ENCODE data around the gene HS1BP3. TPM values are rescaled to one million over a fixed set of nuclear protein-coding genes. Genes with fewer than 3 reads are reported as not detected.

HS1BP3 gene
- total RNA-seq, 1 donor from 2014 or later = 10.0 TPM

- no peak overlapping the region for H2AFZ ChIP-seq (replicated peaks)
- H3K27ac ChIP-seq = no peak overlapping the region
- H3K27me3 ChIP-seq = peaks cover 53% of the 10 kb centered on the region
- H3F3A ChIP-seq (ENCODE audit: low read depth) = no peaks in the 10 kb centered on the region
- no peaks in the 10 kb centered on the region for H3K9me3 ChIP-seq (ENCODE audit: low read depth)
- H3K36me3 ChIP-seq = no peaks in the 10 kb centered on the region
- Mint-ChIP-seq H3K4me1 (peaks cover 59% of the 10 kb centered on the region), H3K27me3 (ENCODE audit: insufficient read depth, low read depth) (peaks cover 10% of the 10 kb centered on the region), H3K9me3 (no peaks in the 10 kb centered on the region), H3K36me3 (no peaks in the 10 kb centered on the region), H3K4me3 (no peak overlapping the region), H3K27ac (peak overlapping the region; percentile 94)
- DNase-seq (ENCODE audit: low spot score) = no peak
- no peaks in the 10 kb centered on the region for H3K79me2 ChIP-seq (ENCODE audit: low read depth)
- H3K4me1 ChIP-seq = peaks cover 11% of the 10 kb centered on the region
- no peak overlapping the region for H3K4me3 ChIP-seq
- TF ChIP-seq EZH2 (IDR thresholded peaks at IDR 0.05) (no peak), EZH2phosphoT487 (IDR thresholded peaks at IDR 0.05) (no peak), CTCF (IDR thresholded peaks at IDR 0.05) (no peak)
- H3K4me2 ChIP-seq = no peak overlapping the region
- H3K9ac ChIP-seq = no peak overlapping the region
- peaks cover 4% of the 10 kb centered on the region for H4K20me1 ChIP-seq (ENCODE audit: low read depth)
Measured at GRCh38 chr2:20569464-20570223, 81.3 kb downstream of the HS1BP3 start.

- peaks cover 11% of the 10 kb centered on the region for H3K4me1 ChIP-seq
- H3F3A ChIP-seq (ENCODE audit: low read depth) = no peaks in the 10 kb centered on the region
- peaks cover 12% of the 10 kb centered on the region for H3K27me3 Mint-ChIP-seq (ENCODE audit: insufficient read depth, low read depth)
- no peak overlapping the region for H3K4me2 ChIP-seq
- no peak overlapping the region for H3K27ac ChIP-seq
- TF ChIP-seq CTCF (IDR thresholded peaks at IDR 0.05) = no peak
- TF ChIP-seq EZH2 (IDR thresholded peaks at IDR 0.05) = no peak
- no peak for TF ChIP-seq EZH2phosphoT487 (IDR thresholded peaks at IDR 0.05)
- no peak overlapping the region for H2AFZ ChIP-seq (replicated peaks)
- no peaks in the 10 kb centered on the region for H3K36me3 Mint-ChIP-seq
- peaks cover 62% of the 10 kb centered on the region for H3K27me3 ChIP-seq
- peaks cover 57% of the 10 kb centered on the region for H3K4me1 Mint-ChIP-seq
- H3K9me3 Mint-ChIP-seq = no peaks in the 10 kb centered on the region
- H3K4me3 ChIP-seq = no peak overlapping the region
- H3K4me3 Mint-ChIP-seq = peak overlapping the region; percentile 13
- H3K9me3 ChIP-seq (ENCODE audit: low read depth) = no peaks in the 10 kb centered on the region
- no peaks in the 10 kb centered on the region for H3K79me2 ChIP-seq (ENCODE audit: low read depth)
- DNase-seq (ENCODE audit: low spot score) = no peak
- no peaks in the 10 kb centered on the region for H3K36me3 ChIP-seq
- peaks cover 4% of the 10 kb centered on the region for H4K20me1 ChIP-seq (ENCODE audit: low read depth)
- peak overlapping the region; percentile 98 for H3K27ac Mint-ChIP-seq
- no peak overlapping the region for H3K9ac ChIP-seq
Measured at GRCh38 chr2:20568501-20569463, 82.1 kb downstream of the HS1BP3 start.

GRCh38 chr2:20567926-20568179, 83.0 kb downstream of the HS1BP3 start:
- Histone ChIP-seq H3K4me2 (peak overlapping the region; percentile 14), H3K4me1 (peaks cover 12% of the 10 kb centered on the region), H3K9ac (no peak overlapping the region), H2AFZ (replicated peaks) (no peak overlapping the region), H3K27me3 (peaks cover 66% of the 10 kb centered on the region), H3K36me3 (no peaks in the 10 kb centered on the region), H4K20me1 (ENCODE audit: low read depth) (peaks cover 4% of the 10 kb centered on the region), H3F3A (ENCODE audit: low read depth) (no peaks in the 10 kb centered on the region), H3K27ac (no peak overlapping the region), H3K4me3 (no peak overlapping the region), H3K9me3 (ENCODE audit: low read depth) (no peaks in the 10 kb centered on the region), H3K79me2 (ENCODE audit: low read depth) (no peaks in the 10 kb centered on the region)
- H3K27me3 Mint-ChIP-seq (ENCODE audit: insufficient read depth, low read depth) = peaks cover 15% of the 10 kb centered on the region
- H3K36me3 Mint-ChIP-seq = no peaks in the 10 kb centered on the region
- H3K27ac Mint-ChIP-seq = peak overlapping the region; percentile 98
- H3K4me1 Mint-ChIP-seq = peaks cover 60% of the 10 kb centered on the region
- no peaks in the 10 kb centered on the region for H3K9me3 Mint-ChIP-seq
- TF ChIP-seq EZH2 (IDR thresholded peaks at IDR 0.05) (no peak), CTCF (IDR thresholded peaks at IDR 0.05) (no peak), EZH2phosphoT487 (IDR thresholded peaks at IDR 0.05) (no peak)
- no peak for DNase-seq (ENCODE audit: low spot score)
- peak overlapping the region; percentile 13 for H3K4me3 Mint-ChIP-seq

Other genes starting within 250 kb of the HS1BP3 start
- 16.1 and 28.7 TPM in 2 replicates for gene RHOB, start 204.0 kb downstream of the HS1BP3 start, total RNA-seq (ENCODE audit: low replicate concordance)
- not detected in 2 replicates for gene GDF7, start 16.0 kb upstream of the HS1BP3 start, total RNA-seq (ENCODE audit: low replicate concordance)
- gene LDAH, start 172.0 kb upstream of the HS1BP3 start, total RNA-seq (ENCODE audit: low replicate concordance) = 42.0 and 45.2 TPM in 2 replicates

All from neural progenitor cell (in vitro differentiated cells).